Rectal smooth muscle tissue (tissue), 1 donor: Measurements from ENCODE around the gene COL13A1.

Experiments
- H3K27ac ChIP-seq: one replicate; pipeline ENCODE4 v1.7.0; 2013; ENCODE audit warnings: low read depth, low read length, inconsistent platforms
- H3K27me3 ChIP-seq: one replicate; pipeline ENCODE4 v1.7.0; 2013; ENCODE audit warnings: low read length; ENCODE audit not compliant: control insufficient read depth, insufficient read depth
- H3K36me3 ChIP-seq: one replicate; pipeline ENCODE4 v1.7.0; 2013; ENCODE audit warnings: low read length; ENCODE audit not compliant: control insufficient read depth, insufficient read depth
- H3K4me1 ChIP-seq: one replicate; pipeline ENCODE4 v1.7.0; 2013; ENCODE audit warnings: low read length; ENCODE audit not compliant: control insufficient read depth, insufficient read depth
- H3K4me3 ChIP-seq: one replicate; pipeline ENCODE4 v1.7.0; 2013; ENCODE audit warnings: low read length
- H3K9ac ChIP-seq: one replicate; pipeline ENCODE4 v1.7.0; 2013; ENCODE audit warnings: low read length

The COL13A1 gene

GRCh38 chr10:69901022-69901421, 99.3 kb downstream of the COL13A1 start:
- no peaks in the 10 kb centered on the region for H3K4me1 ChIP-seq
- no peak overlapping the region for H3K9ac ChIP-seq
- no peaks in the 10 kb centered on the region for H3K36me3 ChIP-seq
- no peak overlapping the region for H3K27ac ChIP-seq
- H3K27me3 ChIP-seq = no peaks in the 10 kb centered on the region
- no peak overlapping the region for H3K4me3 ChIP-seq

DNA sequence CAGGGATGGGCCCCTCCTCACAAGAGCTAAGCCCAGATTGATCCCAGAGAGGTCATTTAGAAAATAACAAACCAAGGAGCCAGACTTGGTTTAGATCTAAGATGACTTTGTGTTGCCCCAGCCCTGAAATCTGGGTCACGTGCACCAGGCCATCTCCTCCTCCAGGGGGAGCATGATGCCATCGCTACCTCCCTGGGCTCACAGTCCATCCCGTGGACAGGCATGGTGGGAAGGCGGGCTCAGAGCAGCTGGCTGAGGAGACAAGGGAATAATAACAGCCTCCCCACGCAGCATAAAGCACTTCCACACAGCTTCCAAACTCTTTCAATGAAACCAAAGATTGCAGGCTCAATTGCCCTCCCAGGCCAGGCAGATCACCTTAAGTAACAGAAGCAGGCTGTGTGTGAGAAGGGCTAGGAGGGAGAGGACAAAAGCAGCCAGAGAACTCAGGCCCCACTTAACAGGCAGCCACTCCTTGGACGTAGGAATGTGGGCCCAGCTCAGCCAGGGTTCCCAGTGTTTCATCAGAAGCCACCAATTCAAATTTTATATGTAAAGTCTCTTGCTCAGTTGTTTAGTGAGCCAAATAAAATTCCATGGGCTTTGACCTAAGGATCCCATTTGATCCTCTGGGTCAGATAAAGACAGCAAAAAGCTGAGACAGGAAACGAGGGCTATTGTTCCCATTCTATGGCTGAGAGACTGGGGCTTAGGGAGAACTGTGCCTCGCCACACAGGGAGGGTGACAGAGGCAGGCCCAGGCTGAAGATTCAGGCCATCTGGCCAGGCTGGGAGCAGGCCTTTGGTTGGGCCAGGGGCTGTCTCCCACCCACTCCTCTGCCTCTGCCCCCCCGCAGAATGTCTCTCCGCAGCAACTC, 100.2 kb downstream of the COL13A1 start:
- no peaks in the 10 kb centered on the region for H3K36me3 ChIP-seq
- no peaks in the 10 kb centered on the region for H3K27me3 ChIP-seq
- no peak overlapping the region for H3K9ac ChIP-seq
- no peak overlapping the region for H3K4me3 ChIP-seq
- no peaks in the 10 kb centered on the region for H3K4me1 ChIP-seq
- H3K27ac ChIP-seq = no peak overlapping the region

DNA sequence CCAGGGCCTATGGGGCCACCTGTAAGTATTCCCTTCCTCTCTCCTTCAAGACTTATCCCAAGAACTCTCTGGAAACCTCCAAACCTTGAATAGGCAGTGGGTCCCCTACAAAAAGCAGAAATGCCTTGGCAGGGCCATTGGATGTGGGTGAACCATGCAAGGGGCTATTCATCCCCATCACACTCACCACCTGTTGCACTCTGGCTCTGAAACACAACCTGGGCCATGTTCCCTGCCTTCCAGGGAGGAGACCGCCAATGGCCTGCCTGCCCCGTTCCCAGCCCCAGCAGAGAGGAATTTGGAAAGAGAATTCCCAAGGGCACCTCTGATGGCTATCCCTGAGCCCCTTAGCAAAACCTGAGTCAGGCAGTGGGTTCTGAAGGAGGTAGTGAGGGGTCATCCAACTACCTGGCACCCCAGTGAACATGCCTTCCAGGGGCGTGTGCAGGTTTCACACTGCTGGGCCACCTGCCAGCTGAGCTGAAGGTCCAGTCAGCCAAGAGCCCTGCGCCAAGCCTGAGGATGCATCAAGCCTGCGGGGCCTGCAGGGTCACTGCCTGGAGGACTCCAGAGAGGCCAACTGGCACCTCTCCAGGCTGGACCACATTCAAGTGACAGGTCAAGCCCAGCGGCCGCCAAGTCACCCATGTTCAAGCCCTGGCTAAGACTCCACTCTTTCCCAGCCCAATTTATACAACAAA, 101.3 kb downstream of the COL13A1 start:
- Histone ChIP-seq H3K27ac (no peak overlapping the region), H3K27me3 (no peaks in the 10 kb centered on the region)

GRCh38 chr10:69904533-69904932, 102.8 kb downstream of the COL13A1 start:
- no peaks in the 10 kb centered on the region for H3K4me1 ChIP-seq

More for the DNA sequence above, 101.3 kb downstream of the COL13A1 start:
- Histone ChIP-seq H3K9ac (no peak overlapping the region), H3K36me3 (no peaks in the 10 kb centered on the region), H3K4me3 (no peak overlapping the region), H3K4me1 (no peaks in the 10 kb centered on the region)

GRCh38 chr10:69906425-69906824, 104.7 kb downstream of the COL13A1 start:
- peaks cover 5% of the 10 kb centered on the region for H3K4me1 ChIP-seq
- no peaks in the 10 kb centered on the region for H3K27me3 ChIP-seq
- H3K27ac ChIP-seq = no peak overlapping the region
- H3K4me3 ChIP-seq = no peak overlapping the region
- no peaks in the 10 kb centered on the region for H3K36me3 ChIP-seq
- no peak overlapping the region for H3K9ac ChIP-seq

More at GRCh38 chr10:69904533-69904932, 102.8 kb downstream of the COL13A1 start:
- Histone ChIP-seq H3K27ac (no peak overlapping the region), H3K27me3 (no peaks in the 10 kb centered on the region), H3K36me3 (no peaks in the 10 kb centered on the region), H3K9ac (no peak overlapping the region), H3K4me3 (no peak overlapping the region)

DNA sequence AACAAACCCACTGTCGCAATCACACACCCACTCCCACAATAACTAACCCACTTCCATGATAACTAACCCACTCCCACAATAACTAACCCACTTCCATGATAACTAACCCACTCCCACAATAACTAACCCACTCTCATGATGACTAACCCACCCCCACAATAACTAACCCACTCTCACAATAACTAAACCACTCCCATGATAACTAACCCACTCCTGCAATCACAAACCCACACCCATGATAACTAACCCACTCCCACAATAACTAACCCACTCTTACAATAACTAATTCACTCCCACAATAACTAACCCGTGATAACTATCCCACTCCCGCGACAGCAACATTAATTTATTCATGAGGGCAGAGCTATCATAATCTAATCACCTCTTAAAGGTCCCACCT, 105.8 kb downstream of the COL13A1 start:
- H3K36me3 ChIP-seq = no peaks in the 10 kb centered on the region
- no peaks in the 10 kb centered on the region for H3K27me3 ChIP-seq
- H3K4me3 ChIP-seq = no peak overlapping the region
- no peak overlapping the region for H3K9ac ChIP-seq
- H3K27ac ChIP-seq = no peak overlapping the region
- H3K4me1 ChIP-seq = peaks cover 14% of the 10 kb centered on the region

- Histone ChIP-seq H3K4me3 (no peak overlapping the region), H3K27me3 (no peaks in the 10 kb centered on the region), H3K36me3 (no peaks in the 10 kb centered on the region), H3K27ac (no peak overlapping the region), H3K4me1 (peaks cover 20% of the 10 kb centered on the region), H3K9ac (no peak overlapping the region)
These were observed 106.4 kb downstream of the COL13A1 start for GRCh38 chr10:69908124-69908523.

GRCh38 chr10:69910561-69910960, 108.9 kb downstream of the COL13A1 start:
- H3K27ac ChIP-seq = no peak overlapping the region

DNA sequence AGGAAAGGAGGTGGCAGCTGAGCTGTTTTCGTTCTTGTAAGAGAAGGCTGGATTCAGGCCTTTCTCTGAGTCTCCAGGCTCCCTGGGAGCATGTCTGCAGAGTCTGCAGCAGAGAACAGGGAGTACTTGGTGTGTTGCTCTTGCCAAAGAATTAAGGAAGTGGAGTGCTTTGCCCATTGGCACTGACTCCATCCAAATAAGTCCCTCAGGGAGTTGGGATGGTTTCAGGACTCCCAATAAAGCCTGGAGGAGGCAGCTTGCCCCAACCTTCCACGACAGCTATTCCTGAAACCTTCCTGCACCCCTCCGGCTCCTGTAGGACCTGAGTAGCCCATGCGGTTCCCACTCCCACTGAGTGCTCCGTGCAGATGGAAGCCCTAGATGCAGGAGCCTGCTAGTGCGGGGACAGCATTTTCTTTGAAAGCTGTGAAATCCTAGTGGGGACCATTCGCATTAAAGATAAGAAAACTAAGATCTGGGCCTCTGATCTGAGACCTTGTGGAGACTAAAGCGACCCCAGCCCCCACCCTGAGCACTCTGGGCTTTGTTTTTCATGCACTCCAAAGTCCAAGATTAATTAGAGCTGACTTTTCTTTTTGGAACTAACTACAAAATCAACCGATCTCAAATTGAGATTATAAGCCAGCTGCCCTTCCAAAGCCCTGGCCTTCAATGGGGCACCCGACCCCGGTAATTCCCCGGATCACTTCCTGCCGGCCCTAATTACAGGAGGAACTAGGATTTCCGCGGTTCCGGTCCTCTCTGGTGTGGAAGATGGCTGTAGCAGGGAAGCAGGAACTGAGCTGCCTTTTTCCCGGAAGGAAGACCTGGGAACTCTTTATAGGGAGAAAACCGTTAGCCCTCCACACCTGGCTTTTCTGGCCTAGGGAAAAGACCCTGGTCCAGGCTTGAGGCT, 110.2 kb downstream of the COL13A1 start:
- Histone ChIP-seq H3K27ac (peak overlapping the region; percentile 57), H3K9ac (no peak overlapping the region), H3K36me3 (no peaks in the 10 kb centered on the region)

More at GRCh38 chr10:69910561-69910960, 108.9 kb downstream of the COL13A1 start:
- peaks cover 22% of the 10 kb centered on the region for H3K4me1 ChIP-seq
- H3K36me3 ChIP-seq = no peaks in the 10 kb centered on the region
- H3K4me3 ChIP-seq = no peak overlapping the region
- no peak overlapping the region for H3K9ac ChIP-seq
- H3K27me3 ChIP-seq = no peaks in the 10 kb centered on the region

GRCh38 chr10:69912589-69912988, 110.9 kb downstream of the COL13A1 start:
- Histone ChIP-seq H3K4me1 (peaks cover 22% of the 10 kb centered on the region), H3K27ac (no peak overlapping the region), H3K9ac (no peak overlapping the region), H3K4me3 (no peak overlapping the region), H3K36me3 (no peaks in the 10 kb centered on the region), H3K27me3 (no peaks in the 10 kb centered on the region)

More for the DNA sequence above, 110.2 kb downstream of the COL13A1 start:
- Histone ChIP-seq H3K4me1 (peaks cover 22% of the 10 kb centered on the region), H3K4me3 (no peak overlapping the region), H3K27me3 (no peaks in the 10 kb centered on the region)

DNA sequence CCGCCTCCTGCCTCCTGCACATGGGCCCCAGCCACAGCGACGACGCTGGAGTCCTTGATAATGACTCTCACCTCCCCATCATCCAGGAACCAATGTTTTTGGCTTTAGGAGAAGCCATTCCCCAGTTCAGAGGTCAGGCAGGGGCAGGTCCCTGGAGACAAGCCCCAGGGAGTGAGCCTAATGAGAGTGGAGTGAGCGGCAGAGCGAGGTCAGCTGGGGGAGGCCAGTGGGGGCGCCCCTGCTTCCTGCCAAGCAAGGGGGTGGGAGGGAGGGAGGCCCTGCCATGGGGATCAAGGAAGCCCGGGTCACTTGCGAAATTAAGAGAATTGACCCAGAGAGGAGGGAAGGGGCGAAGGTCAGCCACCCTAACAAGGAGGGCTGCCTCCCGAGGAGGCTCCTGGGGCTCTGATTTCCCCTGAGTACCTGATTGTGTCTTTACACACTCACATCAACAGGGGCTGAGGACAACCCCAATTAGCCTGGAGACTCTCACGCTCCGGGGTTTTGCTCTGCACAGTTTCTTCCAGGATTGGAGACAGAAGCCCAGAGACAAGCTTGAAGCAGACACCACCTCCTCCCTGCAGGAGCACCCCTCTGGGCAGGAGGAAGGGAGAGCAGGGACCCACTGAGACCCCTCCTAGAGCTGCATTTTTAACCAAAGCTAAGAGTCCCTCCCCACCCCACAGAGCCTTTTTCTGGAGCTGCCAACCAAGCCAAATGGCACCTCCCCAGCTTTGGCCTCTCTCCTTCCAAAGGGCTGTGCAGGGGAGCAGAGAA, 112.1 kb downstream of the COL13A1 start:
- no peaks in the 10 kb centered on the region for H3K27me3 ChIP-seq
- H3K27ac ChIP-seq = no peak overlapping the region
- H3K4me1 ChIP-seq = peaks cover 22% of the 10 kb centered on the region
- no peak overlapping the region for H3K9ac ChIP-seq
- H3K36me3 ChIP-seq = no peaks in the 10 kb centered on the region
- H3K4me3 ChIP-seq = no peak overlapping the region
